ENCODE results near the gene TSPY2.
"Not testable (repeated sequence)": the region's sequence is repeated elsewhere in the genome, so short reads cannot be mapped to it uniquely, and the experiment has no call there.

TSPY2 gene

GRCh38 chrY:6245923-6246322 is at the start of gene TSPY2:
Gene TSPY2 (plus strand): TSS chrY:6246223. CDS start chrY:6246269, 46 bp downstream.
- H3K4me1 ChIP-seq; H3K9me3 ChIP-seq; H3K4me3 ChIP-seq; DNase-seq (ENCODE audit: low spot score in 2 of 2); H3K27me3 ChIP-seq (ENCODE audit: low read depth); H3K36me3 ChIP-seq (replicated peaks); in situ Hi-C loops (cut with MboI; ENCODE audit: low sequenced_read_pairs): not testable (repeated sequence)

GRCh38 chrY:6209565-6209964 is 36.5 kb upstream of the TSPY2 start:
- DNase-seq (ENCODE audit: low spot score in 2 of 2); in situ Hi-C loops (cut with MboI; ENCODE audit: low sequenced_read_pairs); H3K4me3 ChIP-seq; H3K9me3 ChIP-seq; H3K27me3 ChIP-seq (ENCODE audit: low read depth); H3K36me3 ChIP-seq (replicated peaks); H3K4me1 ChIP-seq: not testable (repeated sequence)

GRCh38 chrY:6217045-6217444 is 29.0 kb upstream of the TSPY2 start:
- H3K36me3 ChIP-seq (replicated peaks); H3K4me3 ChIP-seq; DNase-seq (ENCODE audit: low spot score in 2 of 2); H3K4me1 ChIP-seq; H3K27me3 ChIP-seq (ENCODE audit: low read depth); in situ Hi-C loops (cut with MboI; ENCODE audit: low sequenced_read_pairs); H3K9me3 ChIP-seq: not testable (repeated sequence)

- in situ Hi-C loops (cut with MboI; ENCODE audit: low sequenced_read_pairs); DNase-seq (ENCODE audit: low spot score in 2 of 2); H3K36me3 ChIP-seq (replicated peaks); H3K27me3 ChIP-seq (ENCODE audit: low read depth); H3K9me3 ChIP-seq; H3K4me3 ChIP-seq; H3K4me1 ChIP-seq: not testable (repeated sequence)
Measured at GRCh38 chrY:6269839-6270238, 23.8 kb downstream of the TSPY2 start.
